Endothelial cell of umbilical vein (primary cell): Measurements from ENCODE around the gene ATP6AP2. TPM values are rescaled to one million over a fixed set of nuclear protein-coding genes. Genes with fewer than 3 reads are reported as not detected.
"Not testable (repeated sequence)": the region's sequence is repeated elsewhere in the genome, so short reads cannot be mapped to it uniquely, and the experiment has no call there.

Experiments used
- BruUV-seq: library from RNA; stranded (reverse); fragments of 400-500 nt; replicated peaks from 2 replicates; lab custom pipeline; 2021; lab: Mats Ljungman, UMichigan
- CTCF ChIA-PET: fragments of 300-600, 350-600 bp; sonication (Branson Sonifier 250); formaldehyde crosslinking; loops from one replicate; lab custom pipeline; 2021; ENCODE audit warnings: antibody characterized with exemption, inconsistent platforms; lab: Charles Lee
- POLR2A ChIA-PET: fragments of 300-600, 350-600 bp; sonication (Branson Sonifier 250); formaldehyde crosslinking; loops from one replicate; lab custom pipeline; 2021; ENCODE audit warnings: antibody characterized with exemption, inconsistent platforms; lab: Charles Lee
- DNase-seq: peaks from one replicate; pipeline ENCODE4 v3.0.0-alpha.2; 2011; ENCODE audit warnings: low read depth, low spot score
- FAIRE-seq: peaks from 2 replicates; lab custom pipeline; 2011; peaks lifted over from hg19 to GRCh38; lab: Jason Lieb, UNC
- H2AFZ ChIP-seq: 2 replicates; pipeline ENCODE4 v1.6.0; 2012; ENCODE audit warnings: low read depth, low read length, control low read depth, inconsistent platforms
- H3K27ac ChIP-seq: 2 replicates; pipeline ENCODE4 v1.5.1; 2011; ENCODE audit warnings: low read depth, mild to moderate bottlenecking, control low read depth, low read length, moderate library complexity; ENCODE audit not compliant: insufficient read depth
- H3K27me3 ChIP-seq, 2 experiments: 2 replicates each; pipeline versions ENCODE4 v1.6.0 to v1.6.1; 2011; ENCODE audit warnings: low read length in 2 of 2, mixed read lengths in 1 of 2; ENCODE audit not compliant: control insufficient read depth in 2 of 2, insufficient read depth in 2 of 2
- H3K36me3 ChIP-seq, 2 experiments: 2 replicates in 1 of 2; 3 replicates in 1 of 2; pipeline ENCODE4 v1.5.1; 2011; ENCODE audit warnings: low read length in 2 of 2, mild to moderate bottlenecking in 1 of 2, moderate library complexity in 1 of 2; ENCODE audit not compliant: control insufficient read depth in 2 of 2, insufficient read depth in 2 of 2; ENCODE audit errors: extremely low read depth in 1 of 2
- H3K4me1 ChIP-seq: 3 replicates; pipeline ENCODE4 v1.5.1; 2011; ENCODE audit warnings: mild to moderate bottlenecking, low read length; ENCODE audit not compliant: control insufficient read depth, insufficient read depth; ENCODE audit errors: extremely low read depth
- H3K4me2 ChIP-seq: 2 replicates; pipeline ENCODE4 v1.6.1; 2011; ENCODE audit warnings: low read length, control low read depth, mixed read lengths; ENCODE audit not compliant: insufficient read depth
- H3K4me3 ChIP-seq, 3 experiments: fragments of 200-600 bp in 1 of 3; sonication (generic), shearing (Covaris generic) in 1 of 3; replicated peaks in 1 of 3; 2 replicates each; pipeline ENCODE4 v1.5.1; 2011 to 2016; ENCODE audit warnings: control low read depth in 3 of 3, low read length in 3 of 3, mild to moderate bottlenecking in 2 of 3, inconsistent platforms in 1 of 3, low read depth in 1 of 3, moderate library complexity in 1 of 3; ENCODE audit not compliant: insufficient read depth in 1 of 3
- H3K79me2 ChIP-seq: 2 replicates; pipeline ENCODE4 v1.6.0; 2012; ENCODE audit warnings: low read length, inconsistent platforms; ENCODE audit not compliant: control insufficient read depth, insufficient read depth
- H3K9ac ChIP-seq: replicated peaks from 2 replicates; pipeline ENCODE3; 2011; ENCODE audit warnings: low read length, control low read depth; ENCODE audit not compliant: insufficient read depth; ENCODE audit errors: extremely low read depth
- H3K9me1 ChIP-seq: replicated peaks from 3 replicates; pipeline ENCODE4 v1.6.0; 2011; ENCODE audit warnings: mild to moderate bottlenecking, low read length; ENCODE audit not compliant: control insufficient read depth, insufficient read depth; ENCODE audit errors: extremely low read depth
- H3K9me3 ChIP-seq: replicated peaks from 2 replicates; pipeline ENCODE4 v1.5.1; 2012; ENCODE audit warnings: low read length, inconsistent platforms; ENCODE audit not compliant: control insufficient read depth, insufficient read depth
- H4K20me1 ChIP-seq: replicated peaks from 2 replicates; pipeline ENCODE3; 2011; ENCODE audit warnings: mild to moderate bottlenecking, low read length; ENCODE audit not compliant: control insufficient read depth, insufficient read depth; ENCODE audit errors: extremely low read depth
- EZH2 ChIP-seq: IDR thresholded peaks from 2 replicates; pipeline ENCODE4 v1.6.1; 2012; ENCODE audit warnings: borderline replicate concordance, low read depth, mild to moderate bottlenecking, moderate library complexity, low read length, inconsistent platforms; ENCODE audit not compliant: severe bottlenecking
- FOS ChIP-seq: IDR thresholded peaks from 2 replicates; pipeline ENCODE4 v1.6.1; 2011; ENCODE audit warnings: mild to moderate bottlenecking, low read length, moderate library complexity, borderline replicate concordance; ENCODE audit not compliant: insufficient read depth
- GATA2 ChIP-seq: IDR thresholded peaks from 2 replicates; pipeline ENCODE4 v1.7.0; 2011; ENCODE audit warnings: low read depth, mild to moderate bottlenecking, moderate library complexity, mixed read lengths, low read length; ENCODE audit not compliant: insufficient read length, insufficient read depth
- JUN ChIP-seq: IDR thresholded peaks from 2 replicates; pipeline ENCODE4 v1.6.1; 2011; ENCODE audit warnings: borderline replicate concordance, low read depth; ENCODE audit not compliant: insufficient read length, insufficient read depth
- MYC ChIP-seq: IDR thresholded peaks from one replicate; pipeline ENCODE4 v1.6.1; 2011; ENCODE audit warnings: mild to moderate bottlenecking, low read depth, low read length
- POLR2A ChIP-seq: IDR thresholded peaks from 2 replicates; pipeline ENCODE4 v1.6.1; 2012; ENCODE audit warnings: low read depth, mild to moderate bottlenecking, control low read depth, low read length
- POLR2AphosphoS5 ChIP-seq: IDR thresholded peaks from 2 replicates; pipeline ENCODE4 v1.6.1; 2012; ENCODE audit warnings: low read depth, mild to moderate bottlenecking, control low read depth, low read length, moderate library complexity; ENCODE audit not compliant: insufficient read depth
- dilution Hi-C: fragments of 300-500 bp; cut with MboI; formaldehyde crosslinking; loops from one replicate; pipeline ENCODE4 v1.15.0; 2019; ENCODE audit warnings: low sequenced_read_pairs; ENCODE audit not compliant: extremely low pct_ligation_motif_present
- intact Hi-C: fragments of 100-400 bp; cut with micrococcal nuclease; formaldehyde crosslinking; loops from one replicate; pipeline ENCODE4 v1.10.0; 2022
- polyA plus RNA-seq, 4 experiments: library from polyadenylated mRNA; depleted of rRNA in 3 of 4; stranded (reverse) in 3 of 4; unstranded in 1 of 4; fragments of >200 nt; gene quantifications; 2 replicates each; pipeline versions ENCODE4 v1.2.1 to v1.2.3, GENCODE V29; 2011 to 2012; ENCODE audit warnings: missing spikeins in 1 of 4
- total RNA-seq: library from RNA; stranded (reverse); gene quantifications from 2 replicates; pipeline ENCODE4 v1.2.3, GENCODE V29; 2021
- TF ChIP-seq, protein P1 (sequence below), 2 donors: IDR thresholded peaks; 1 replicate in 1 of 2; 2 replicates in 1 of 2; pipeline ENCODE4 v1.5.1; 2011; ENCODE audit warnings: low read length in 2 of 2, mild to moderate bottlenecking in 2 of 2, moderate library complexity in 2 of 2, control low read depth in 1 of 2, inconsistent platforms in 1 of 2, low read depth in 1 of 2; ENCODE audit not compliant: insufficient read depth in 1 of 2; ENCODE audit errors: extremely low read depth in 1 of 2
- TF ChIP-seq, protein P2 (sequence below): IDR thresholded peaks from 2 replicates; pipeline ENCODE4 v1.6.1; 2011; ENCODE audit not compliant: insufficient read depth, insufficient read length

The ATP6AP2 gene
- total and polyA plus RNA-seq, 2 donors (not counting 3 experiments of a cell fraction or from before 2014, with no cell fraction given): 84.6 to 95.9 TPM

DNA sequence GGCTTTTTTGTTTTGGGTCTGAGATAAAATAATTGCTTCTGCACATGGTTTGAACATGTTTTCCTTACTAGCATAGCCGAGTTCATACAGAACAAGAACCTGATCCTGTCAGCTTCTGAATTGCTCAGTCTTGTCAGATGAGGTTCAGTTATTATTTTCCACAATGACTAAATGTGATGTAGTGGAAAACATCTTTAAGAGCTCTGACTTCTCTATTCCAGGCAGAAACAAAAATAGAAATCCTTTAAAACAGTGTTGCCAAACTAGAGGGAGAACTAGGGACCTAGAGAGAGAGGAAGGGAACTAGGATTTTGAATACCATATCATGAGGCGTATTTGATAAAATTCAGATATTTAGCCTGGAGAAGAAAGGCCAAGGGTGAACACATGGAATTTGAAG lies 2.0 kb downstream of the ATP6AP2 start:
- H3K9ac ChIP-seq: no peak overlapping the region
- H2AFZ ChIP-seq: no peak overlapping the region
- CTCF ChIA-PET: no interaction called here
- dilution Hi-C loops: no loop called here
- no peak for TF ChIP-seq POLR2AphosphoS5
- TF ChIP-seq FOS: no peak
- TF ChIP-seq, protein P1, sequence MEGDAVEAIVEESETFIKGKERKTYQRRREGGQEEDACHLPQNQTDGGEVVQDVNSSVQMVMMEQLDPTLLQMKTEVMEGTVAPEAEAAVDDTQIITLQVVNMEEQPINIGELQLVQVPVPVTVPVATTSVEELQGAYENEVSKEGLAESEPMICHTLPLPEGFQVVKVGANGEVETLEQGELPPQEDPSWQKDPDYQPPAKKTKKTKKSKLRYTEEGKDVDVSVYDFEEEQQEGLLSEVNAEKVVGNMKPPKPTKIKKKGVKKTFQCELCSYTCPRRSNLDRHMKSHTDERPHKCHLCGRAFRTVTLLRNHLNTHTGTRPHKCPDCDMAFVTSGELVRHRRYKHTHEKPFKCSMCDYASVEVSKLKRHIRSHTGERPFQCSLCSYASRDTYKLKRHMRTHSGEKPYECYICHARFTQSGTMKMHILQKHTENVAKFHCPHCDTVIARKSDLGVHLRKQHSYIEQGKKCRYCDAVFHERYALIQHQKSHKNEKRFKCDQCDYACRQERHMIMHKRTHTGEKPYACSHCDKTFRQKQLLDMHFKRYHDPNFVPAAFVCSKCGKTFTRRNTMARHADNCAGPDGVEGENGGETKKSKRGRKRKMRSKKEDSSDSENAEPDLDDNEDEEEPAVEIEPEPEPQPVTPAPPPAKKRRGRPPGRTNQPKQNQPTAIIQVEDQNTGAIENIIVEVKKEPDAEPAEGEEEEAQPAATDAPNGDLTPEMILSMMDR (IDR thresholded peaks at IDR 0.05; ENCODE audit: extremely low read depth in 1 of 2, insufficient read depth in 1 of 2, low read depth in 1 of 2, low read length in 2 of 2): no peak
- TF ChIP-seq GATA2: no peak
- no peak for TF ChIP-seq EZH2
- no peak for TF ChIP-seq POLR2A
- TF ChIP-seq, protein P2, sequence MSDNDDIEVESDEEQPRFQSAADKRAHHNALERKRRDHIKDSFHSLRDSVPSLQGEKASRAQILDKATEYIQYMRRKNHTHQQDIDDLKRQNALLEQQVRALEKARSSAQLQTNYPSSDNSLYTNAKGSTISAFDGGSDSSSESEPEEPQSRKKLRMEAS: no peak
- no peak for TF ChIP-seq JUN
- no peak for TF ChIP-seq MYC
- intact Hi-C loops: no loop called here
- H3K4me2 ChIP-seq: no peak overlapping the region
- H3K27ac ChIP-seq: no peak overlapping the region
- H3K79me2 ChIP-seq: peaks cover 29% of the 10 kb centered on the region
- peaks cover 10% of the 10 kb centered on the region for H3K4me1 ChIP-seq
- H3K9me1 ChIP-seq: no peaks in the 10 kb centered on the region
- FAIRE-seq (peak; percentile 31), DNase-seq (no peak)
- no peaks in the 10 kb centered on the region for H3K27me3 ChIP-seq
- no peaks in the 10 kb centered on the region for H3K9me3 ChIP-seq
- POLR2A ChIA-PET: no interaction called here
- no TSS peak for BruUV-seq
- no peaks in the 10 kb centered on the region for H3K36me3 ChIP-seq
- no peak overlapping the region for H3K4me3 ChIP-seq
- no peaks in the 10 kb centered on the region for H4K20me1 ChIP-seq

DNA sequence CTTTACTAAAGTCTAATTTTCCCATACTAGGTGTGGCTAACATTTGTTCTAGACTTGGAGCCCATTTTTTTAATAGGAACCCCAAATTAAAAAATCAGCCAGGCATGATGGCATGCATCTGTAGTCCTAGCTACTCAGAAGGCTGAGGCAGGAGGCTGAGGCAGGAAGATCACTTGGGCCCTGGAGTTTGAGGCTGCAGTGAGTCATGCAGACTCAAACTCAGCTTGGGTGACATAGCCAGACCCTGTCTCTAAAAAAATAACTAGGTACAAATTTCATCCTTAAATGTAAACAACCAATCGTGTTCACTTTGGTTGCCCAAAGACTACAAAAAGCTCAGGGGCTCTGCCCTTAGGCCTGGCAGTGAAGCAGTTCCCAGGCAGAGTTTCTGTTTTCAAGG lies 6.9 kb downstream of the ATP6AP2 start:
- dilution Hi-C loops, H3K27ac ChIP-seq, intact Hi-C loops, H4K20me1 ChIP-seq, H2AFZ ChIP-seq, H3K9ac ChIP-seq, H3K9me1 ChIP-seq, H3K36me3 ChIP-seq, H3K4me3 ChIP-seq, H3K4me1 ChIP-seq, H3K9me3 ChIP-seq, H3K27me3 ChIP-seq, H3K4me2 ChIP-seq, BruUV-seq, DNase-seq: not testable (repeated sequence)
- H3K79me2 ChIP-seq: peaks cover 17% of the 10 kb centered on the region
- peak; percentile 83 for FAIRE-seq
- ChIA-PET CTCF (interaction anchor here (0.9 kb wide), 1 partner anchor 43 kb away, joined by 3 read pairs; no protein-coding TSS in a partner anchor), POLR2A (interaction anchor here (0.7 kb wide), 1 partner anchor 748 kb away, joined by 3 read pairs; no protein-coding TSS in a partner anchor)
